K562 (cell line): ENCODE measurements around the gene OR7A10. TPM values are rescaled to one million over a fixed set of nuclear protein-coding genes. Genes with fewer than 3 reads are reported as not detected.

ENCODE experiments used
- ATAC-seq: fragments of 200-7000 bp; cut with Tn5 transposase; 3 replicates; pipeline ENCODE4 v1.9.1; 2020; ENCODE audit warnings: moderate library complexity
- BruUV-seq: library from RNA; stranded (reverse); fragments of 400-500 nt; replicated peaks from 2 replicates; lab custom pipeline; 2021; lab: Mats Ljungman, UMichigan
- CTCF ChIA-PET: fragments of 300-600 bp; formaldehyde crosslinking; extraction: SDS; loops from one replicate; lab custom pipeline; 2021; ENCODE audit warnings: low intra/inter-chr PET ratio; lab: Yijun Ruan, JAX
- POLR2A ChIA-PET: fragments of 300-600, 350-650 bp; sonication (Branson Sonifier 250); formaldehyde crosslinking; extraction: SDS; loops from one replicate; lab custom pipeline; 2021; ENCODE audit warnings: antibody characterized with exemption, inconsistent platforms; lab: Yijun Ruan, JAX
- DNase-seq, 4 experiments: peaks; one replicate each; pipeline versions ENCODE4 v3.0.0 to v3.0.0-alpha.2; 2011 to 2018; ENCODE audit warnings: low spot score in 3 of 4, mixed read lengths in 3 of 4; ENCODE audit errors: extremely low read depth in 1 of 4
- FAIRE-seq: peaks from 2 replicates; lab custom pipeline; 2011; peaks lifted over from hg19 to GRCh38; lab: Jason Lieb, UNC
- H2AFZ ChIP-seq: 2 replicates; pipeline ENCODE4 v1.6.0; 2011; ENCODE audit warnings: low read depth, low read length, control low read depth, inconsistent platforms
- H3K27ac ChIP-seq: fragments of 200-600 bp; 3 replicates; pipeline ENCODE4 v1.8.0; 2011; ENCODE audit warnings: low read depth, mild to moderate bottlenecking, control low read depth, inconsistent platforms, low read length, moderate library complexity, mixed read lengths; ENCODE audit errors: extremely low read depth
- H3K27me3 ChIP-seq, 2 experiments: fragments of 300-600 bp in 1 of 2; 2 replicates in 1 of 2; 3 replicates in 1 of 2; pipeline versions ENCODE4 v1.6.0 to v1.8.0; 2011; ENCODE audit warnings: inconsistent platforms in 2 of 2, low read length in 2 of 2, mild to moderate bottlenecking in 1 of 2, mixed read lengths in 1 of 2, moderate library complexity in 1 of 2; ENCODE audit not compliant: control insufficient read depth in 2 of 2, insufficient read depth in 2 of 2
- H3K36me3 ChIP-seq: fragments of 300-600 bp; 3 replicates; pipeline ENCODE4 v1.8.0; 2011; ENCODE audit warnings: mild to moderate bottlenecking, low read length, inconsistent platforms; ENCODE audit not compliant: control insufficient read depth, insufficient read depth
- H3K4me1 ChIP-seq, 2 experiments: fragments of 200-600 bp in 1 of 2; replicated peaks in 1 of 2; 2 replicates in 1 of 2; 3 replicates in 1 of 2; pipeline versions ENCODE4 v1.5.1 to v1.8.0; 2011; ENCODE audit warnings: inconsistent platforms in 2 of 2, low read length in 2 of 2, mild to moderate bottlenecking in 1 of 2, mixed read lengths in 1 of 2, moderate library complexity in 1 of 2; ENCODE audit not compliant: control insufficient read depth in 2 of 2, insufficient read depth in 2 of 2
- H3K4me2 ChIP-seq: 2 replicates; pipeline ENCODE4 v1.6.1; 2011; ENCODE audit warnings: low read length, control low read depth, inconsistent platforms, mixed read lengths; ENCODE audit not compliant: insufficient read depth
- H3K4me3 ChIP-seq: fragments of 200-600 bp; sonication (generic), shearing (Covaris generic); 2 replicates; pipeline ENCODE4 v1.5.1; 2016; ENCODE audit warnings: control low read depth, inconsistent platforms
- H3K79me2 ChIP-seq: fragments of 200-600 bp; 3 replicates; pipeline ENCODE4 v1.8.0; 2011; ENCODE audit warnings: low read length, inconsistent platforms; ENCODE audit not compliant: control insufficient read depth, insufficient read depth
- H3K9ac ChIP-seq, 2 experiments: 2 replicates each; pipeline versions ENCODE4 v1.6.0 to v1.6.1; 2011; ENCODE audit warnings: low read depth in 2 of 2, low read length in 2 of 2, control low read depth in 1 of 2, inconsistent platforms in 1 of 2, mild to moderate bottlenecking in 1 of 2, mixed read lengths in 1 of 2; ENCODE audit not compliant: insufficient read depth in 1 of 2
- H3K9me1 ChIP-seq: one replicate; pipeline ENCODE4 v1.6.0; 2011; ENCODE audit warnings: inconsistent platforms, mild to moderate bottlenecking, low read length, moderate library complexity; ENCODE audit not compliant: control insufficient read depth, insufficient read depth
- H3K9me3 ChIP-seq: replicated peaks from 2 replicates; pipeline ENCODE4 v1.5.1; 2011; ENCODE audit warnings: low read depth, low read length, inconsistent platforms; ENCODE audit not compliant: control insufficient read depth, insufficient read depth
- H4K20me1 ChIP-seq: replicated peaks from 2 replicates; pipeline ENCODE4 v1.6.1; 2011; ENCODE audit warnings: low read length, inconsistent platforms, mixed read lengths; ENCODE audit not compliant: control insufficient read depth, insufficient read depth
- ATF1 ChIP-seq, 2 experiments: fragments of 450-650 bp in 1 of 2; IDR thresholded peaks; 2 replicates each; pipeline ENCODE4 v1.6.1; 2016; ENCODE audit warnings: missing compliant biosample characterization in 1 of 2, missing genetic modification characterization in 1 of 2
- ATF7 ChIP-seq: fragments of 450-650 bp; IDR thresholded peaks from 2 replicates; pipeline ENCODE4 v1.7.1; 2014; ENCODE audit warnings: mild to moderate bottlenecking, moderate library complexity
- ZBTB17 ChIP-seq: fragments of 450-650 bp; formaldehyde crosslinking; IDR thresholded peaks from 2 replicates; pipeline ENCODE4 v1.4.0; 2020; ENCODE audit warnings: mild to moderate bottlenecking
- WGBS: fragments of 100-300 bp; shearing (Covaris generic); methylation state at CpG from one replicate; pipeline ENCODE4 v1.1.6; 2016; ENCODE audit warnings: low coverage, mixed read lengths; ENCODE audit not compliant: insufficient coverage; ENCODE audit errors: missing lambda C conversion rate; 5-methylcytosine and 5-hydroxymethylcytosine counted together
- in situ Hi-C: fragments of 300-500 bp; cut with MboI; formaldehyde crosslinking; loops from 4 replicates; pipeline ENCODE4 v1.15.0; 2018; ENCODE audit warnings: inconsistent platforms, mixed read lengths
- intact Hi-C: fragments of 100-400 bp; cut with micrococcal nuclease; formaldehyde crosslinking; loops from 2 replicates; pipeline ENCODE4 v1.14.2; 2022
- polyA plus RNA-seq, 8 experiments: library from polyadenylated mRNA; depleted of rRNA in 4 of 8; stranded (reverse) in 5 of 8; unstranded in 3 of 8; fragments of >200 nt; fragmentation: Nextera tagmentation in 2 of 8; fragmentation: Illumina TruSeq in 1 of 8; extraction: Ambion mirVana in 2 of 8; extraction: Trizol in 1 of 8; gene quantifications; 2 replicates each; pipeline versions ENCODE4 v1.2.1 to v1.2.3, GENCODE V29; 2011 to 2014; ENCODE audit warnings: inconsistent platforms in 1 of 8, missing spikeins in 1 of 8
- total RNA-seq, 7 experiments: library from RNA; depleted of rRNA in 6 of 7; stranded (reverse); fragments of >200 nt in 6 of 7; fragmentation: Illumina TruSeq in 2 of 7; extraction: Trizol in 2 of 7; gene quantifications; 2 replicates each; pipeline versions ENCODE4 v1.2.1 to v1.2.3, GENCODE V29; 2011 to 2021; ENCODE audit warnings: low replicate concordance in 1 of 7
- TF ChIP-seq, protein P1 (sequence below), 2 experiments: fragments of 450-650 bp in 1 of 2; sonication (generic) in 1 of 2; formaldehyde crosslinking in 1 of 2; IDR thresholded peaks in 1 of 2; conservative IDR thresholded peaks in 1 of 2; 2 replicates each; pipeline versions ENCODE4 v1.6.1 to v1.8.1; 2016 to 2023; ENCODE audit warnings: mild to moderate bottlenecking in 2 of 2, moderate library complexity in 2 of 2, inconsistent platforms in 1 of 2, missing genetic modification reagents in 1 of 2
- TF ChIP-seq, protein P2 (sequence below): fragments of 450-650 bp; IDR thresholded peaks from 2 replicates; pipeline ENCODE4 v1.6.1; 2018; ENCODE audit not compliant: partially characterized antibody

The OR7A10 gene
- total and polyA plus RNA-seq, 9 of the 15 experiments (the other 6 are each of a cell fraction or from before 2014, with no cell fraction given): not detected

DNA sequence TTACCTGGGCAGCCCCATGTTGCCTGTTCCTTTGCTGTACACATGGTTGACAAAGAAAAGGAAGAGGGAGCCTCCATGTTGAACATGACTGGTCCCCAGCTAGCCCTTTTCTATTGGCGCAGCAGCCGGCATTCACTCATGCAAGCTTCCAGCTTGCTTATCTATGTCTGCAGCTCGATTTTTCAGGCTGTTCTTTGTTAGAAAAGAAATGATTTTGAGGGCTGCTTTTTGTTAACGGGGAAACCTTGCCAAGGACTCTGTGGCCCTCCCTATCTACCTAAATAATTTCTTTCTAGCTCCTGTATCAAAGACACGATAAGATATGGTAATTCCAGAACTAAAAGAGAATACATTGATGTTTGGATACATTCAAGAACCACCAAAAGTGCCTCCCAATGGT lies 50.0 kb downstream of the OR7A10 start:
- intact Hi-C loops: no loop called here
- Histone ChIP-seq H3K27ac (no peak overlapping the region), H4K20me1 (no peaks in the 10 kb centered on the region), H3K9me3 (no peaks in the 10 kb centered on the region), H3K27me3 (no peaks in the 10 kb centered on the region; a peak in 1 of 5 replicates), H3K36me3 (no peaks in the 10 kb centered on the region), H3K4me3 (no peak overlapping the region), H2AFZ (peak overlapping the region; percentile 76), H3K4me2 (no peak overlapping the region), H3K79me2 (no peaks in the 10 kb centered on the region), H3K9me1 (no peaks in the 10 kb centered on the region), H3K9ac (no peak overlapping the region), H3K4me1 (peaks cover 0 to 7% of the 10 kb centered on the region in 2 experiments; a peak in 1 of 5 replicates)
- WGBS: 0% methylated on average over 5 of the region's 5 CpGs
- TF ChIP-seq, protein P1, sequence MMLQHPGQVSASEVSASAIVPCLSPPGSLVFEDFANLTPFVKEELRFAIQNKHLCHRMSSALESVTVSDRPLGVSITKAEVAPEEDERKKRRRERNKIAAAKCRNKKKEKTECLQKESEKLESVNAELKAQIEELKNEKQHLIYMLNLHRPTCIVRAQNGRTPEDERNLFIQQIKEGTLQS (IDR thresholded peaks at IDR 0.05): peak; percentile 39; the same call in 1 of the 2 replicates
- TF ChIP-seq, protein P1 (CRISPR knock-in tag; conservative IDR thresholded peaks at IDR 0.05): no peak
- TF ChIP-seq, protein P2, sequence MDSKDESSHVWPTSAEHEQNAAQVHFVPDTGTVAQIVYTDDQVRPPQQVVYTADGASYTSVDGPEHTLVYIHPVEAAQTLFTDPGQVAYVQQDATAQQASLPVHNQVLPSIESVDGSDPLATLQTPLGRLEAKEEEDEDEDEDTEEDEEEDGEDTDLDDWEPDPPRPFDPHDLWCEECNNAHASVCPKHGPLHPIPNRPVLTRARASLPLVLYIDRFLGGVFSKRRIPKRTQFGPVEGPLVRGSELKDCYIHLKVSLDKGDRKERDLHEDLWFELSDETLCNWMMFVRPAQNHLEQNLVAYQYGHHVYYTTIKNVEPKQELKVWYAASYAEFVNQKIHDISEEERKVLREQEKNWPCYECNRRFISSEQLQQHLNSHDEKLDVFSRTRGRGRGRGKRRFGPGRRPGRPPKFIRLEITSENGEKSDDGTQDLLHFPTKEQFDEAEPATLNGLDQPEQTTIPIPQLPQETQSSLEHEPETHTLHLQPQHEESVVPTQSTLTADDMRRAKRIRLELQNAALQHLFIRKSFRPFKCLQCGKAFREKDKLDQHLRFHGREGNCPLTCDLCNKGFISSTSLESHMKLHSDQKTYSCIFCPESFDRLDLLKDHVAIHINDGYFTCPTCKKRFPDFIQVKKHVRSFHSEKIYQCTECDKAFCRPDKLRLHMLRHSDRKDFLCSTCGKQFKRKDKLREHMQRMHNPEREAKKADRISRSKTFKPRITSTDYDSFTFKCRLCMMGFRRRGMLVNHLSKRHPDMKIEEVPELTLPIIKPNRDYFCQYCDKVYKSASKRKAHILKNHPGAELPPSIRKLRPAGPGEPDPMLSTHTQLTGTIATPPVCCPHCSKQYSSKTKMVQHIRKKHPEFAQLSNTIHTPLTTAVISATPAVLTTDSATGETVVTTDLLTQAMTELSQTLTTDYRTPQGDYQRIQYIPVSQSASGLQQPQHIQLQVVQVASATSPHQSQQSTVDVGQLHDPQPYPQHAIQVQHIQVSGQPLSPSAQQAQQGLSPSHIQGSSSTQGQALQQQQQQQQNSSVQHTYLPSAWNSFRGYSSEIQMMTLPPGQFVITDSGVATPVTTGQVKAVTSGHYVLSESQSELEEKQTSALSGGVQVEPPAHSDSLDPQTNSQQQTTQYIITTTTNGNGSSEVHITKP: no peak
- TF ChIP-seq ATF7 (peak; percentile 31; the same call in 1 of the 2 replicates), ATF1 (CRISPR knock-in tag; IDR thresholded peaks at IDR 0.05) (no peak), ATF1 (tag; IDR thresholded peaks at IDR 0.05) (no peak), ZBTB17 (CRISPR knock-in tag) (0 out of 2 replicates have a peak, but pooled peaks have one; percentile 60)
- CTCF ChIA-PET: no interaction called here
- in situ Hi-C loops: no loop called here
- no TSS peak for BruUV-seq
- FAIRE-seq (no peak), ATAC-seq (no peak), DNase-seq (peak in 1 of 4 experiments; percentile 17)
- POLR2A ChIA-PET: no interaction called here
